ENCODE results near the gene MFSD11.

- no peak for TF ChIP-seq EZH2 (IDR thresholded peaks at IDR 0.05)
- no peak for TF ChIP-seq POLR2A (IDR thresholded peaks at IDR 0.05; ENCODE audit: borderline replicate concordance, extremely low read depth, insufficient read depth, insufficient read length)
Measured at GRCh38 chr17:76796081-76796480, 58.2 kb downstream of the MFSD11 start.

Measured in HCT116 (cell line).